HG03064 (cell line): ENCODE data around the gene LRP1B.
"Not testable (repeated sequence)": the region's sequence is repeated elsewhere in the genome, so short reads cannot be mapped to it uniquely, and the experiment has no call there.

Source experiments
- ATAC-seq: cut with Tn5 transposase; IDR thresholded peaks from one replicate; pipeline ENCODE4 v1.9.1; 2021; ENCODE audit warnings: low read depth; ENCODE audit not compliant: unreplicated experiment

LRP1B gene

DNA sequence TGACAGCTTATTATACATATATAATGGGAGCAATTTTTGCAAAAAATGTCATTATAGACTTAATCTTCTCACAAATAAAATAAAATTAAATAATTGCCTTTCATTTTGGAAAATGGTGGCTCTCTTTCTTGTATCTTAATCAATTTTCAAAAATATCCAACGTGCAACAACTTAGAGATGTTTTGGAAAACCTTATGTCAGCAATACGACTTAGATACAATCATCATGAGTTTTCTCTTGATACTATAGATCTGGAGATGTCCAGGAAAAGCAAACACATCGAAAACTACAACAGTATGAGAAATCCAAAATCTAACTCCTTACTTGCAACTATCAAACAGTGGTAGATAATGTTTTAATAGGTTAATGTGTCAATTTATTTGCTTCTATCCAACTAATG, 1529.0 kb downstream of the LRP1B start:
- ATAC-seq = no peak

DNA sequence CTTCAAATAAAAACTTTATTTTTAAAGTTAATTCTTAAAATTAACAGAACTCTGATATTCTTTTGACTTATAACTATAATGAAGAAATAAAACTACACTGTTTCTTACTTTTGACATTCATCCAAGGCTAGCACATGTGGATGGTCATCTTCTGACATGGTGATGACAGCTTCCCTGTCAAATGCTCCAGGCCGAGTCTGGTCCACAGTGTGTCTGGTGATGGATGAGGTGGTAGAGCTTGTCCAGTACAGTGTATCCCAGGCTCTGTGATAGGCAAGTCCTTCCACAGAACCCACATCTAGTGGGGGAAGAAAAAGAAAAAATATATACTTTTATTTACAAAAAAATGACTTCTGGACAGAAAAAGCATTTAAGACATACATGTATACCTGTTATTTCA, 1529.5 kb downstream of the LRP1B start:
- ATAC-seq = no peak

DNA sequence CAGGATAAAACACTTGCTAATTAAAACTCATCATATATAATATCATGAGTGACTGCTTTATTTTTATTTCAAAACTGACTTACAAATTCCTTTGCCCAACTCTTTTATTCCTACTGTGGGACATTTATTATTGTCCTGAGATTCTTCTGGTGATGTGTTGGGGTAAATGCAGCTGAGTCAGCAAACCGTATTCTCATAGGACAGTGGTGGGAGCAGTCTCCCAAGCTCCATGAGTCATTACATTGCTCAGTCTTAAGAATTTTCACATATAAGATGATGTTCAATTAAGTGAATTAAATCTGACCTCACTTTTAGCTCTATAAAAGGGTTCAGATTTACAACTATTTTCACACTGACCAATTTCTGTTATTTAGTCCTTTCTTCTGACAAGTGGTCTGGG, 1530.7 kb downstream of the LRP1B start:
- ATAC-seq = no peak

DNA sequence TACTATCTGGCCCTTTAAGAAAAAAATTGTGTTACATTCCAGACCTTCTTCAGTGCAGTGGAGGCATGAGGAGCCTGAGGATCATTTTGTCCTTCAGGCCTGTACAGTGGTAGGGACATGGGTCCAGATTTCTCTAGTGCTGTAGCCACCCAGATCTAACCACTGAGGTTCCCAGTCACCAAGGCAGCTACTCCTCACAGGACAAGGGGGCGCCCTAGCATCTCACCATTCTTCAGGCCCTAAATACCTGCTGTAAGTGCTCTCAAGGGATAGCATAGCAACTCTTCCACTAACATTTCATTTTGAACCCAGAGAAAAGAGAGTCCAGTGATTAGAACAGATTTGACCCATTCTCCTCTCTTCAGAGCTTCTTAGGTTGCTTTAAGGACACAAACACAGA, 1533.0 kb downstream of the LRP1B start:
- no peak for ATAC-seq

DNA sequence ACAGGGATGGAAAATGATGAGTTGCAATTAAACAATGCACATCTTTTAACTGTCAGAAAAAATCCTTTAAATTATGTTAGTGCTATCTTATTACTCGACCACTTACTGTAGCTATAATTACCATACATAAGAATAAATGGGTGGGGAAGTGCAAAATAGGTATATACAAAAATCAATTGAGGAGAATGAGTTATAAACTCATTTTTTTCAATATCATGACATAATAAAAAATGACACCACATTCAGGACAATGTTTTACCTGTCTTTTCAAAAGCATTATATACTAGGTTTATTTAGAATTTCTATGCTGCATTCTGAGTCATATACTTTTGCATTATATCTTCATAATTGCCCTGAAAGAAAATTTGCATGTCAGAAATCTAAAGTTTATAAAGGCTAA, 1533.6 kb downstream of the LRP1B start:
- no peak for ATAC-seq

DNA sequence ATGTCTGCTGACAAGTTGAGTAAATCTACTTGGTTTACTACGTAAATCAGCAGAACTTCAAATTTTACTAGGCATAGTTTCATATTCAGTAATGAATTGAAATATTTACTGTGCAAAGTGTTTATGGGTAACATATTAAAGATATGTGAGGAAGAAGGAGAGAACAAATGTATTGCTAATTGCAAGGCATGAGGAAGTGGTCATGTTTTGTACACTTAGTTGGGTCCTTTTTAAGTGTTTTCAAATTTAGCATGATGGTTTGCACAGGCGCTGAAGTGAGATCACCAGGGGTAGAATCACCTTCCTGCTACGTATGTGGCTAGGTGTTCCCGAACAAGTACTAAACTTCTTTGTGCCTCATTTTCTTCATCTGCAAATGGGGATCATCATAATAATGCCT, 1534.4 kb downstream of the LRP1B start:
- no peak for ATAC-seq

DNA sequence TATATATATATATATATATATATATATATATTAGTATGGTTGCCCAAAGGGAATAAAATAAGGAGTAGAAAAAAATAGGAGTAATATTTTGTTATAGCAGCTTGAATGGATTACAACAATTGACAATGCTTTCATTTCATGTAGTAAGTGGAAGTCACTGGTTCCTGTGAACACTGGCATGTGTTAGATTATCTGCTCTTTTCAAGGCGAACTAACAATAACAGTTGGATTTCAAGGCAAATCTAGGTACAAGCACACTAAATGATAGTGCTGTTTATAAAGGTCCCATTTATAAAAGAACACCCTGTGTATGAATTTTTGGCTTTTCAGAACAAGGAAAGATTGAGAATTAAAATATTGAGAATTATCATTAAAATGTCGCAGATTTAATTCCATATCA, 1535.7 kb downstream of the LRP1B start:
- no peak for ATAC-seq

DNA sequence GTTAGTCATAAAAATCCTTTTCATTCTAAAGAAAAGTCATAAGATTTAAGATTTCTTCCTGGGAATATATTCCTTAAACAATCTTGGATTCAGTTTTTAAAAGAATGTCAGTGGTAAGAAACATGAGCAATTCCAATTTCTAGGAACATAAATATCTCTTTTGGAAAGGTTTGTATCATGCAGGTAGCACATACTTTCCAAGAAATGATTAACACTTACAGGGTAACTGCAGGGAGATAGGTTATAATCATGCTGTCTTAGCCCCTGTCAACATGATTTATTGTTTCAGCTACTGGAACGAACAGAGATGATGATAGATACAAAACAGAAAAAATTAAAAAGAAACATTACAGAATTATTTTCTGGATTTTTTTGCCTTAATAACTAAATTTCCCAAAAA, 1537.7 kb downstream of the LRP1B start:
- ATAC-seq = no peak

DNA sequence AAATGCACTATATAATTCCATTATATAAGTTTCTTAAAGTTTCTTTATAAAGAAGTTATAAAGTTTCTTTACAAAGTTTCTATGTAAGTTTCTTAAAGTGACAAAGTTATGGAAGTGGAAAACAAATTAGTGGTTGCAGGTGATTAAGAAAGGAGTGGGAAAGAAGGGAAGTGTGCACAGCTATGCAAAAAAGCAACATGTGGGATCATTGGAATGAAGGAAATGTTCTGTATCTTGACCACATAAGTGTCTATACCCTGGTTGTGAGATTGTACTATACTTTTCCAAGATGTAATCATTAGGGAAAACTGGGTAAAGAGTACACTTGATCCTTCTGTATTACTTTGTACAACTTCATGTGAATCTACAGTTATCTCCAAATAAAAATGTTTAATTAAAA, 1541.1 kb downstream of the LRP1B start:
- ATAC-seq = no peak

DNA sequence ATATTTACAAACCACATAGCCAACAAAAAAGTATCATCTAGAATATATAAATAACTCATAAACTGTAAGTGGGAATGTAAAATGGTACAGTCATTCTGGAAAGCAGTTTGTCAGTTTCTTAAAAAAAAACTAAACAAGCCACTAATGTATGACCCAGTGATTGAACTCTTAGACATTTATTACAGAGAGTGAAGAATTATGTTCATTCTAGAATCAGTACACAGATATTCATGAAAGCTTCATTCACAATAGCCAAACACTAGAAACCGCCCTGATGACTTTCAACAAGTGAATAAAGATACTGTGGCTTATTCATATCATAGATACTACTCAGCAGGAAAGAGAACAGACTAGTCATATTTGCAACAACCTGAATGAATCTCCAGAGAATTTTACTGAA, 1541.5 kb downstream of the LRP1B start:
- no peak for ATAC-seq

DNA sequence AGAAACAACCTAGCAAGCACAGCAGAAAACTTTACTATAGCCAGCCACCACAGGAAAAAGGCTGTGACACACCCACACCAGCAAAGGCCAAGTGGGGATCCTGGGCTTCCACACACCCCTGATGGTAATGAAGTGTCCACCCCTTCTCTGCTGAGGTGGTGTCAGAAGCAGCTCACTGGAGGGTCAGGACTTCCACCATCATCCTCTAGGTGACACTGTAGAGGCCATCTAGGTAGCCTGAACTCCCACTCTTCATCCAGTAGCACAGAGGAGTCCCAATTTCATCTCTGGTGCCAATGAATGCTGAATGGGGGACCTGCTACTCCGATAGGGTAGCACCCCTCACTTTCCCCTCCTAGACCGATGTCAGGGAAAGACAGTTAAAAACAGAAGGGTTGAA, 1544.4 kb downstream of the LRP1B start:
- ATAC-seq = peak; percentile 85

DNA sequence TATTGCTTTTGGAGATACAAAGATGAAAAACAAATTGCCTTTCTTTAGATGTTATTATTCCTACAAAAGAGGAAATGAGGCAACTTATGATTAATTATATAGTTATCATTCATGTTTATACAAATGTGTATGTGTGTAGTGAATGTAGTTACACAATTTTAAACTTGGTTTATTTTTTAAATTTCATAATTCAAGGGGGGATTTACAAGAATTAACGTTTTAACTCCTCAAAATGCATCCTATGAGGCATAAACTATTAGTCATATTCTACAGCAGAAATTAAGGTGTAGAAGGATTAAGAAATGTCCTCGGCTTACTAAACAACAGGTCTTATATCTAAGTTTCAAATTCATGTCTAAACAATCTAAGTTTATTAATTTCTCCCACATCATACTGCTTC, 1545.8 kb downstream of the LRP1B start:
- no peak for ATAC-seq

DNA sequence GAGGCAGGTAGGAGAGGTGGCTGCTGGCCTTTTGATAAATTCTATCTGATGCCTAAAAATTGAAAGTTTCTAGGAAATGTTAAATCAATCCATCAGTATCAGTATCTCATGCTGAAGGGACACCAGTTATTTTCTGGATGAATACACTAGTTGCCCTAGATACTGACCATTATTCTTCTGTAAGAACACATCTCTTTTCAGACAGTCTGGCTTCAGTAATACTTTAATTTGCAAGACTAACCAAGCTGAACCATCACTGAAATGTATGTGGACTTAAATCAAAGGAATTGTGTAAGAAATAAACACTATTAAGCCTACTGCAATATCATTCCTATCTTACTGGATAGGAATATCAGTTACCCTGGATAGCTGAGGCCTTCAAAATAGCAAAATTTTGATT, 1546.3 kb downstream of the LRP1B start:
- ATAC-seq = no peak

DNA sequence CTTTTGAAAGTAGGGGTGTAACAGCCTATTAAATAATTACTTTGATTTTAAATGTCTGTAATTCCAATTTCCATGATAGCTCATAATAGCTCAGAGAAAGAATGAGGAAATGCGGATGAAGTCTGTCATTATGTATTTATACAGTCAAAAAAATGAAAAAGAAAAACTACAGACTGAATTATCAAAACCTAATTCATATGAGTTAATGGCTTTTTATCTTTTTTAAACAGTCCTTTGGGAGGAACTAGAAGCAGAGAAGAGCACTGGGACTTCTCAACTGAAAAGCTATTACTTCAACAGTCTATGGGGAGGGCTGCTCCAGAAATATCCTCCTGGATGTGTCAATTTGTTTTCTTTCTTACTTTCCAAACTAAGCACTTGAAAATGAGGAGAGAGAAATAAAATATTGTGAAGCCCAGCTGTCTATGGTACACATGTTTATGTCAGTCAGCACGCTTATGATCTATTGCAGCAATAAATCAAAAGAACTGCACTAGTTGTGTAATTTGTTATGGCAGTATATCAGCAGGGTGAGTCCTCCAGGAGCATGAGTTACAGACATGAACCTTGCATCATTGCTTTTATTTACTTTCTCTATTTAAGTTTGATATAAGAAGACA, 1550.2 kb downstream of the LRP1B start:
- no peak for ATAC-seq

DNA sequence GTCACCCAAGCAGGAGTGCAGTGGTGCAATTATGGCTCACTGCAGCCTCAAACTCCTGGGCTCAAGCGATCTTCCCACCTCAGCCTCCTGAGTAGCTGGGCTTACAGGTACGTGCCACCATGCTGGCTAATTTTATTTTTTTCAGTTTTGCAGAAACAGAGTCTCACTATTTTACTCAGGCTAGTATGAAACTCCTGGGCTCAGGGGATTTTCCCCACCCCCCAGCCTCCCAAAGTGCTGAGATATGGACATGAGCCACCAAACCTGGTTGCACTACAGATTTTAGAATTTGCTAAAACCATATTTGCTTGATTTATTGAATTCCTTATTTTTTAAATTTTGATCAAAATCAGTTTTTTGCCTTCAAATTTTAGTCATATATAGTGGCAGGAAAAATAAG, 1553.4 kb downstream of the LRP1B start:
- ATAC-seq = no peak

DNA sequence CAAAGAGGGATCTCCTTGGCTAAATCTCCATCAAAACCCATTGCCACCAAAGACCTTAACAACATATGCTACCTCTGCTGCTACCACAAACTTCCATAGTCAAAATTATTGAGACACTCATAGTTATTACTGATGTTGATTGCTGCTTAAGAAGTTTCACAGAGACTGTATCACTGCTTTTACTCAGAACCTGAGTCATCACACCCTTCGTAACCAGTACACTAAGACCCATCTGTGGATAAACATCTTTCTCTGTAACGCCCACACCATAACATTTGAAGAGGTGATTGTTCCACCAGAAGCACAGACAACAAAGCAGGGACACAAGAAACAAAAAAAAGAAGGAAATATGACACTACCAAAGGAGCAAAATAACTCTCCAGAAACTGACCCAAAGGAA, 1563.1 kb downstream of the LRP1B start:
- no peak for ATAC-seq

DNA sequence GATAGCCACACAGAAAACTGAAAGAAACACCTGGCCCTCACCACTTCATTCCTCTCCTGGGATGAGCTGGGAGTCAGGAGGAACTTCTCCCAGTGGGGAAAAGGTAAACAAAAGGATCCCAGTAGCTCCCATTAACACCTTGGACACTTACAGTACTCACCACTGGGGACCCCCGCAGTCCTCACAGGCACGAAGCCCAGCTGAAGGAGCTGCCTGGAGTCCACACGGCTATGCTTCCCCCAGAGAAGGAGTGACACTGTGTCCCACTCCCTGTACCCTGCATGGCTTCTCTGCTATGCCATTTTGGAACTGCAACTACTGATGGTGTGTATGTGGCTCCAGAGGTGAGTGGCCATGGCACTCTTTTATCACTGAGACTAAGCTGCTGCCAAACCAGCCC, 1565.1 kb downstream of the LRP1B start:
- ATAC-seq = no peak

DNA sequence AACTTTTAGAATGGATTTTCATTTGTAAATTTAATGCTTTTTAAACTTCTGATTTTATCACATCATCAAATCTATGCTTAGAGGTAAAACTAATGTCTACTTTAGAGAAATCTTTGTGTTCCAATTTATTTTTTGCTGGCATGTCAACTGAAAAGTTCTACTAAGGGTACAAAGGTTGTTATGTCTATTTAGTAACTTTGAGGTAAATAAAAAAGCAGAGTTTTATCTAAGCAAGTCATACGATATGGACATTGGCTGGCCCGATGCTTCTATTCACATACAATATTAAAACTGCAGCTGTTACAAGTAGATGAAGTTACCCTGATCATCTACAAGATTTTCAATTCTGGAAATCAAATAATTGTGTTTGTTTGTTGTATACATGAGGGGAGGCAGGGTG, 1575.1 kb downstream of the LRP1B start:
- no peak for ATAC-seq

DNA sequence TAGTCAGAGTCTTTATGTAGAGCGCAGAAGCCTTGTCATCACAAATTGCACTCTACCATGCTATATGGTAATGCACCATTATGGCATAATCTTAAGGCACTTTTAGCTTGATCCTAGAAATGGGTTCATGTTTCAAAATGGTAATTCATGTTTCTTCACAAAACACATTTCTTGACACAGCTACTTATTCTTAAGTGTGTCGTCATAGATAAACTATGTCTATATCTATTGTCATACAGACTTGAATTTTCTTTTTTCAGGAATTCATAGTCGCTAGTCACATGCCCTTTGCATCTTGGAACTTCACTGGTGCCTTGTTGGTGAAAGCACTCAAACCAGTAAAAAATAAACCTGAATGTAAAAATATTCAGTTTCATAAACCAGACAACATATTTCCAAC, 1578.2 kb downstream of the LRP1B start:
- ATAC-seq = no peak

DNA sequence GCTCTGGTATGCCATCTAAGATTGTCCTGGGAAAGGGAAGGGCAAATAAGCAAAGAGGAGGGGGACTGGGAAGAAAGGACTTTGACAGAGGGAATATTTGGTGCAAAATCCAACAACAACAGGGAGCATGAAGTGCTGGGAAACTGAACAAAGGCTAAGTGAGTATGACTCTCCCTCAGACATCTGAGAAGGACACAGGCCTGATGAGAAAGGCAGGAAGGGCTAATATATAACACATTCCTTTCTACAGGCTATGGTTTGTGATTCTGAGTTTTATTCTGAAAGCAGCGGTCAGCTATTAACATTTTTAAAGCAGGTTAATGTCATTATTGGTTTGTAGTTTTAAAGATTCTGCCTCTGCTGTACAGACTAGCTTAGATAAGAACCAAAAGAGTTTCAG, 1579.5 kb downstream of the LRP1B start:
- no peak for ATAC-seq

DNA sequence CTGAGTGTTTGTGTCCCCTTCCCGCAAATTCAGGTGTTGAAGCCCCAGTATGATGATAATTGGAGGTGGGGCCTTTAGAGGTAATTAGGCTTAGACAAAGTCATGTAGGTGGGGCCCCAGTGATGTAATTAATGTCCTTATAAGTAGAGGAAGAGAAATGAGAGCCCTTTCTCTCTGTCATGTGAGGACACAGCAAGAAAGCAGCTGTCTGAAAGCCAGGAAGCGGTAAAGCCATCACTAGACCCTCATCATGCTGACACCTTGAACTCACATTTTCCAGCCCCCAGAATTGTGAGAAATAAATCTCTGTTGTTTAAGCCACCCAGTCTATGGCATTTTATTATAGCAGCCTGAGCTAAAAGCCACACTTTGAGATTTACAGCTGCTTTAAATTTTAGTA, 1580.0 kb downstream of the LRP1B start:
- ATAC-seq = no peak

DNA sequence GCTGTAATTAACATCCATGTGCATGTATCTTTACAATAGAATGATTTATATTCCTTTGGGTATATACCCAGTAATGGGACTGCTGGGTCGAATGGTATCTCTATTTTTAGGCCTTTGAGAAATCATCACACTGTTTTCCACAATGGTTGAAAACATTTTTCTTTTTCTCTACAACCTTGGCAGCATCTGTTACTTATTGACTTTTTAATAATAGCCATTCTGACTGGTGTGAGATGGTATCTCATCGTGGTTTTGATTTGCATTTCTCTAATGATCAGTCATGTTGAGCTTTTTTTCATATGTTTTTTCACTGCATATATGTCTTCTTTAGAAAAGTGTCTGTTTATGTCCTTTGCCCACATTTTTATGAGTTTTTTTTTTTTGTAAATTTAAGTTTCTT, 1586.0 kb downstream of the LRP1B start:
- not testable (repeated sequence) for ATAC-seq

DNA sequence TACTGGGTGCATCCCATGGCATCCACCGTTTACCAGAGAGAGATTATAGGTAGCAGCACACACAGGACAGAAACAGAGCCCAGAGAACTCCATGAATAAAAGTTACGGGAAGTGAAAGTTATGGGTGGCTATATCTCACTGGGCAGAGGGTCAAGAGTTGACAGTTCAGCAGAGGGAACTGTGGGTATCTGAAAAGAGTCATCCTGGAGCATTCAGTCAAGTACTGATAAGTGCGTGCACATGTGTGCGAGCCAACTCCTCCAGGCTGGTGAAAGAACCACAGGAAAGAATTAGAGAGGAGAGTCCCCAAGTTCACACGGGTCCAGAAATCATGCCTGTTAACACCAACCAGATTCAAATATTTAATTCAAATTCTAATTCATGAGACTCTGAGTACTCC, 1588.2 kb downstream of the LRP1B start:
- no peak for ATAC-seq
